ENCODE results near the gene VSIG1. TPM values are rescaled to one million over a fixed set of nuclear protein-coding genes. Genes with fewer than 3 reads are reported as not detected.

VSIG1 gene
- total and polyA plus RNA-seq, 2 of the 13 experiments (the other 11 are each of a cell fraction or from before 2014, with no cell fraction given) = 0.01 TPM; not detected in 1

- no peaks in the 10 kb centered on the region; a peak in 1 of 5 replicates for H3K27me3 ChIP-seq (ENCODE audit: control insufficient read depth in 1 of 2, insufficient read depth in 2 of 2, low read length in 2 of 2)
- H3K36me3 ChIP-seq (replicated peaks in 1 of 2; ENCODE audit: control insufficient read depth in 1 of 2, insufficient read depth in 2 of 2, low read length in 2 of 2) = 0 out of 5 replicates have a peak, but pooled peaks cover 0 to 6% of the 10 kb centered on the region in 2 experiments
- intact Hi-C loops (cut with micrococcal nuclease; ENCODE audit: unreplicated experiment) = no loop called here
- H2AFZ ChIP-seq (ENCODE audit: low read length) = no peak overlapping the region
- no peaks in the 10 kb centered on the region for H4K20me1 ChIP-seq (ENCODE audit: insufficient read depth, low read length)
- H3K9me3 ChIP-seq (ENCODE audit: low read length) = no peaks in the 10 kb centered on the region
- in situ Hi-C loops (cut with HindIII; ENCODE audit: extremely low pct_ligation_motif_present, low pct_unique_long_range_greater_than_20kb) = no loop called here
- H3K9ac ChIP-seq (ENCODE audit: insufficient read depth, low read depth, low read length) = peak overlapping the region; percentile 58
- WGBS (ENCODE audit: low lambda C conversion rate) = 0% methylated on average over 2 of the region's 15 CpGs
- ChIA-PET POLR2A (interaction anchor here (1.2 kb wide), 1 partner anchor 376 kb away, joined by 3 read pairs; no protein-coding TSS in a partner anchor), CTCF (ENCODE audit: low intra/inter-chr PET ratio, low total read pairs) (no interaction called here)
- FAIRE-seq (no peak), DNase-seq (ENCODE audit: low spot score) (no peak), ATAC-seq (peak; percentile 62)
- no peak overlapping the region for H3K27ac ChIP-seq (ENCODE audit: extremely low read length, insufficient read depth, low read length)
- peaks cover 7% of the 10 kb centered on the region; the same call in 1 of the 2 replicates for H3K4me1 ChIP-seq (ENCODE audit: insufficient read depth, low read length)
- H3K4me3 ChIP-seq (replicated peaks in 1 of 3; ENCODE audit: insufficient read depth in 1 of 3, low read depth in 2 of 3, low read length in 3 of 3) = peak overlapping the region; percentile 69 to 80 (median 79); a peak in 5 of 6 replicates
- peaks cover 17% of the 10 kb centered on the region for H3K79me2 ChIP-seq (ENCODE audit: insufficient read depth, low read length)
- TF ChIP-seq CENPT (CRISPR knock-in tag; IDR thresholded peaks at IDR 0.05; ENCODE audit: low read depth) (no peak), ZNF687 (CRISPR knock-in tag; IDR thresholded peaks at IDR 0.05) (0 out of 2 replicates have a peak, but pooled peaks have one; percentile 2), ARID4A (CRISPR knock-in tag; IDR thresholded peaks at IDR 0.05; ENCODE audit: borderline replicate concordance) (peak; percentile 10; the same call in 1 of the 2 replicates), REL (CRISPR knock-in tag; conservative IDR thresholded peaks at IDR 0.05) (no peak), ZNF556 (CRISPR knock-in tag; IDR thresholded peaks at IDR 0.05; ENCODE audit: borderline replicate concordance) (0 out of 2 replicates have a peak, but pooled peaks have one; percentile 7), CREB1 (IDR thresholded peaks at IDR 0.05) (0 out of 2 replicates have a peak, but pooled peaks have one; percentile 1), CREB1 (CRISPR knock-in tag; IDR thresholded peaks at IDR 0.05) (no peak), ZNF501 (CRISPR knock-in tag; IDR thresholded peaks at IDR 0.05) (0 out of 2 replicates have a peak, but pooled peaks have one; percentile 3)
- peak overlapping the region; percentile 82 for H3K4me2 ChIP-seq (ENCODE audit: low read depth, low read length)
- TSS peak; percentile 77 for BruUV-seq (replicated peaks)
These were observed 47.0 kb downstream of the VSIG1 start for GRCh38 chrX:108091878-108092291.

Measured in HepG2 (cell line).